SW480 (cell line): Measurements from ENCODE around the gene LOC101059915.
A peak's percentile ranks its signal among the peaks of the same experiment; 100 is the strongest.

Experiments
- DNase-seq: peaks from one replicate; pipeline ENCODE4 v3.0.0-alpha.2; 2016; ENCODE audit warnings: low spot score

Gene LOC101059915

GRCh38 chrX:71667328-71668247 lies at the start of gene LOC101059915:
Gene LOC101059915, plus strand, starts transcription at chrX:71667546.
- DNase-seq: no peak

- DNase-seq: no peak
Observed at GRCh38 chrX:71617742-71618141, 49.6 kb upstream of the LOC101059915 start.

GRCh38 chrX:71618303-71618721 lies 49.0 kb upstream of the LOC101059915 start, which contains the start of gene CXCR3:
Gene CXCR3, minus strand, starts transcription at chrX:71618511. Its CDS starts 62 bp downstream, at chrX:71618449.
- DNase-seq: no peak

DNA sequence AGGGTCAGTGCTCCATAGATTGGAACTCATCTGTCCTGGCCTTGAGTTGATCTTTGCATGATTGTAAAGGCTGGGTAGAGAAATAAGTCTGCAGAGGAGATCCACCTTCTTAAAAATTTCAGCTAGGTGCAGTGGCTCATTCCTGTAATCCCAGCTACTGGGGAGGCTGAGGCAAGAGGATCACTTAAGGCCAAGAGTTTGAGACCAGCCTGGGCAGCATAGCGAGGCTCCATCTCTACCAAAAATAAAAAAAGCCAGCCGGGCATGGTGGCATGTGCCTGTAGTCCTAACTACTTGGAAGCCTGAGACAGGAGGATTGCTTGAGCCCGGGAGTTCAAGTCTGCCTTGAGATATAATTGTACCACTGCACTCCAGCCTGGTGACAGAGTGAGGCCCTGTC lies 48.6 kb upstream of the LOC101059915 start:
- DNase-seq: no peak

GRCh38 chrX:71619193-71619592 lies 48.2 kb upstream of the LOC101059915 start:
- no peak for DNase-seq

DNA sequence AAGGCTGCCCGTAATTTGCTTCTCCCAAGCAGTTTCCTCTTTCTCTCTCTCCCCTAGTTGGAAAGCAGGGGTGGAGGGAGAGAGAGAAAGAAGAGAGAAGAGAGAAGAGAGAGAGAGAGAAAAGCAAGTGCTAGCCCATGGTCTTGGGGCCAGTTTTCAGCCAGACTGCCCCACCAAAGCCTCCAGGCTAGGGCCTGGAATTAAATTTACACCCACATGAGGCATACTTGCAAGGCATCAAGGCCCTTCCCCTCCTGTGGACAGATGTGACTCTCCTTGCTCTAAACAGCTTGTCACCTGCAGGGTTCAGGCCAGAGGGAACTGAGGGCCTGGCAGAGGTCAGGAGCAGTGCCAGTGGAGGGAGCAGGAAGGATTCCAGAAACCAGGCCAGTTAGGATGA lies 47.4 kb upstream of the LOC101059915 start:
- no peak for DNase-seq

DNA sequence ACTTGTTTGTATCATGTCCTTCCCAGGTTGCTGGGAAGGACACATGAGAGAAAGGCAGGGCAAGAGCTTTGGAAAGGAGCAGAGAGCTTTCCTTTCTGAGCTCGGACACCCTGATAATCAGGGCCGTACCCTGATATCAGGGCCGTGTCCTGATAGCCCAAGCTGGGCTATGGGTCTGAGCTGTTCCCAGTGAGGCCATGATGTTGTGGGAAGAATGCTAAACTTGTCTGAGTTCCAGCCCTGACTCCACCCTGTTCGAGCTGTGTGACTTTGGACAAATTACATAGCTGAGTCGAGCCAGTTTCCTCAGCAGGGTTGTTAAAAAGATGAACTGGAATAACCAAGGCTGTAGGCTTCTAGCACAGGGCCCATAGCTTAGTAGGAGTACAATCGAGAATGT lies 45.7 kb upstream of the LOC101059915 start:
- DNase-seq: no peak

DNA sequence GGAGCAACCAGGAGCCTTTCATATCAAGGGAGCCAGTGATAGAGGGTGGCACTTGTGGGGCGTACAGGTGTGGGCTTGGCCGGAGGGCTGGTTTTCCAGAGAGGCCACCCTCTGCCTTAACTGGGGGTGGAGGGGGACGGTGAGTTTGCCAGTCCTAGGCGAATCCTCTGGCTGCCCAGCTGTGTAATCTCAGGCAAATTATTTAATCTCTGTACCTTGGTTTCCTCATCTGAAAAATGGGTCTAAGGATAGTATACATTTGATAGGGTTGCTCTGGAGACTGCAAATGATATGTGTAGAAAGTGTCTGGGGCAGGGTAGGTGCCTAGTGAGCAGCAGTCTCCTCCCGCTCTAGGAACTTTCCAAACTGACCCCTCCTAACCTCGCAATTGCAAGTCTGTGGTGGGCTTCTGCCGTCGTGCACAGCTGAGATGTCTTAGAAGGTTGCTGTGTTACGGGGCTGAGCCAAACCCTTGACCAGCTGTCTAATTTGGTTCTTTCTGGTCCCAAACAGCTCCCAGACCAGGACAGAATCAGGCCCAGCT lies 45.2 kb upstream of the LOC101059915 start:
- no peak for DNase-seq

DNA sequence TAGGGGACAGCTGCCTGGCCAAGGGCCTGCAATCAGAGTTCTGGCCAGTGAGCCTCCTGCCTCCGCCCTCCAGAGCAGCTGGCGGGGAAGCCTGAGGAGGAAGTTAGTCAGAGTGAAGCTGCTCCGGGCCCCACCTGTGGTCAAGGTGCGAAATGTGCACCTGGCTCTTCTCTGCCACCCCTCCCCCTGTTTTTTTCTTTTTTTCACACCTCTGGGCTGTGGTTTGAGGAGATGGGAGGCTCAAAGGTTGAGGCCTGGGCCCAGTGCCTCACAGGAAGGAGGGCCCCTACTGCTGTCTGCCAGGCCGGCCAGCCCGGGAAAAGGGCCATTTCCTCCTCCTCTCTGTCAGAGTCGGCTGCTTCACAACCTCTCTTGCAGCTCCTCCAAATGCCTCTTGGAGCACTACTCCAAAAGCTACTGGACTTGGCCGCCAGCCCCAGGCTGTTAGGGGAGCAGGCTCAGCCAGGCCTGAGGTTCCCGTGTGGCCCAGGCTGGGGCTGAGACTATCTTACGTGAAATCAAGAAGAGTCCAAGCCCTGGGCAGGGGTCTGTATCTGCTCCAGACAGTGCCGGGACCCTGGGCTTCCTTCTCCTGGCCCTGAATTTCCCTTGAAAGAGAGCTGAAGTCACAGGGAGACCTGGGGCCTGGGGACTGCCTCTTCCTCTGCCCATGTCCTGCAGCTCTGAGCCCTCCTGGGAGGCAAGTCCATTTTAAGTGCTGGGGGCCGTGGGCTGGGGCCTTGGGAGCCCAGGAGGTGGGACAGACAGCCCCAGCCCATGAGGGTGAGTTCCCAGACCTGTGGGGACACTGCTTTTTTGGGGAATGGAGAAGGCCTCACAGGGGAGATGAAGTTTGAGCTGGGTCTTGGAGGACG lies 44.5 kb upstream of the LOC101059915 start:
- peak; percentile 78 for DNase-seq

DNA sequence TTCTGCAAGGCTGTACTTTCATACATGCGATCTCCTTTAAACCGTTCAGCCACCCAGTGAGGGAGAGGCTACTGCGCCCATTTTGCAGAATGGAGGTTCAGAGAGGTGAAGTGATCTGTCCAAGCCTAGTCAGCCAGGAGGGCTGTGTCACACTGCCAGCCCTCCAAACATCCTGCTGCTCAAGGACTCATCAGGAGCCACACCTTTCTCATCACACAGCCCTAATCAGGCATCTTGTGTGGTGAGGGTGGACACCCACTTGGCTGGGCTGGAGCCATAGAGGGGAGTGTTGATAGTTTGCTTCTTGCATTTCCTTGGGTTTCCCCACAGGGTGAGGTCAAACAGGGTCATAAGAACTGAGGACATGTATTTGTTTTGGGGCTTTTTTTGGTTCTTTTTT lies 43.6 kb upstream of the LOC101059915 start:
- DNase-seq: no peak

GRCh38 chrX:71625471-71625870 lies 41.9 kb upstream of the LOC101059915 start:
- DNase-seq: no peak

DNA sequence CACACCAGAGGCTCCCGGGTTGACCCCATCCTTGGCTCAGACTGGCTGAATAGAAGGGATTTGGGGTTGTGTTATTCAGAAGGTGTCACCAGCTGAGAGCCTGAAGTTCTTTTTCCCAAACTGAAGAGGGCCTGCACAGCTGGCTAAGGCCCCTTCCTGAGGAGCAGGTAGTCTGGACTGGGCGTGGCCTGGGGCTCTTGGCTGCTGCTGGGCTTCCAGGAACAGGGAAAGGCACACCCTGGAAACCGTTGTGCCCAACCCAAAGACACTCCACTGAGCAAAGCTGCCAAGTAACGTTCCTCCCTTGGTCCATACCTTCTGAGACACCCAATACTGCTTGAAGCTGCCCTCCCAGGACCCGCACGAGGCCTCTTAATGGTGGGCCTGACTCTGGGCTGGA lies 40.8 kb upstream of the LOC101059915 start:
- no peak for DNase-seq

- DNase-seq: no peak
Observed at GRCh38 chrX:71627588-71628404, 39.5 kb upstream of the LOC101059915 start.

- no peak for DNase-seq
Observed at GRCh38 chrX:71629467-71629866, 37.9 kb upstream of the LOC101059915 start.

- no peak for DNase-seq
Observed at GRCh38 chrX:71632923-71633657, 34.3 kb upstream of the LOC101059915 start.

GRCh38 chrX:71634366-71634765 lies 33.0 kb upstream of the LOC101059915 start:
- no peak for DNase-seq

DNA sequence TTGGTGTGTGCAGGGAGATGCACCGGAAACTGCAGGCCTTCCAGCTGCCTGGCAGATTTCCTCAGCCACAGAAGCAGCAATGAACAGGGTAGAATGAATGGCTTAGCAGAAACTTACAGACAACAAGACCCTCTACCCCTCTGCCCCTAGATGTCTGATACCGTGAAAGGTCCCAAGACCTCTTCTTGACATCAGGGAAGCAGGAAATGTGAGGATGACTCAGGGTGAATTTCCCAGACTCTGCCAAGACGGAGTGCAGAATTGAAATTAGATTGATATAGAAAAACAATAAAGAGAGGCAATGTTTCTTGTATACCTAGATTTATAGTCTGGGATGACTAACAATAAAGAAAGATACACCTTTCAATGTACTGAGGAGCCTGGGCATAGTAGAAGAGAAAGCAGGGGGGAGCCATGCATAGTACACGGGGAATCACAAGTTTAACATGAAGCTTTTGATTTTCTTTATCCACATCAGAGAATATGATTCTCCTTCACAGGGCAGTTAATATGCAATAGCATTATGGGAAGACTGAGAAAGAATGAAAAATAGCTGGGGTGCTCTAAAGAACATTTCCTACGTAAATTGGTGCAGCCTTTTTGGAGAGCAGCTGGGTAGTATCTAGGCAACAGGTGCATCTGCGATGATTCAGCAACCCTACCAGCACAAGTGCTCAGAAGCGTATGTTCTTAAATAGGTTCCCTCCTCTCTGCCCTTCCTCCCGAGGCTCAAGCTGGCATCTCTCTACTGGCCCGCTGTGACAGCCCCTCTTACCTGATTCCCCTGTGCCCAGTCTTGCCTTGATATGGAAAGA lies 30.7 kb upstream of the LOC101059915 start:
- DNase-seq: no peak

GRCh38 chrX:71637253-71637618 lies 30.1 kb upstream of the LOC101059915 start:
- no peak for DNase-seq

GRCh38 chrX:71637848-71638247 lies 29.5 kb upstream of the LOC101059915 start:
- DNase-seq: no peak

GRCh38 chrX:71638409-71638808 lies 28.9 kb upstream of the LOC101059915 start:
- no peak for DNase-seq
